WTC11 (cell line): Measurements from ENCODE around the gene DPP10.

Source experiments
- CREB1 ChIP-seq: sonication (generic); formaldehyde crosslinking; IDR thresholded peaks from 2 replicates; pipeline ENCODE4 v1.8.0; 2023; ENCODE audit warnings: mild to moderate bottlenecking, missing genetic modification reagents
- KAT7 ChIP-seq: sonication (generic); formaldehyde crosslinking; IDR thresholded peaks from 2 replicates; pipeline ENCODE4 v1.8.1; 2023; ENCODE audit warnings: missing genetic modification reagents, mild to moderate bottlenecking, borderline replicate concordance
- MXD4 ChIP-seq: fragments of 250-450 bp; sonication (Bioruptor Pico); IDR thresholded peaks from 2 replicates; pipeline ENCODE4 v1.8.0; 2021; ENCODE audit warnings: mild to moderate bottlenecking, moderate library complexity, borderline replicate concordance
- NR3C1 ChIP-seq: sonication (generic); formaldehyde crosslinking; conservative IDR thresholded peaks from 2 replicates; pipeline ENCODE4 v1.8.1; 2023; ENCODE audit warnings: low read depth, mild to moderate bottlenecking, missing genetic modification reagents
- SP1 ChIP-seq: sonication (generic); formaldehyde crosslinking; conservative IDR thresholded peaks from 2 replicates; pipeline ENCODE4 v1.8.1; 2022; ENCODE audit warnings: missing genetic modification reagents
- ZNF416 ChIP-seq: fragments of 250-450 bp; sonication (Bioruptor Pico); IDR thresholded peaks from 2 replicates; pipeline ENCODE4 v1.9.0; 2021; ENCODE audit warnings: mild to moderate bottlenecking, inconsistent platforms
- TF ChIP-seq, protein P1 (sequence below): fragments of 200-600 bp; IDR thresholded peaks from 2 replicates; pipeline ENCODE4 v1.8.0; 2022; ENCODE audit warnings: antibody characterized with exemption
- TF ChIP-seq, protein P2 (sequence below): sonication (generic); formaldehyde crosslinking; conservative IDR thresholded peaks from 2 replicates; pipeline ENCODE4 v1.8.1; 2022; ENCODE audit warnings: mild to moderate bottlenecking, missing genetic modification reagents
- TF ChIP-seq, protein P3 (sequence below): sonication (generic); formaldehyde crosslinking; IDR thresholded peaks from 2 replicates; pipeline ENCODE4 v1.8.1; 2023; ENCODE audit warnings: mild to moderate bottlenecking, missing genetic modification reagents
- TF ChIP-seq, protein P4 (sequence below): sonication (generic); formaldehyde crosslinking; IDR thresholded peaks from 2 replicates; pipeline ENCODE4 v1.8.1; 2023; ENCODE audit warnings: mild to moderate bottlenecking, missing genetic modification reagents
- TF ChIP-seq, protein P5 (sequence below): sonication (generic); formaldehyde crosslinking; IDR thresholded peaks from 2 replicates; pipeline ENCODE4 v1.8.1; 2022; ENCODE audit warnings: mild to moderate bottlenecking, missing genetic modification reagents, moderate library complexity, borderline replicate concordance
- TF ChIP-seq, protein P6 (sequence below): sonication (generic); formaldehyde crosslinking; IDR thresholded peaks from 2 replicates; pipeline ENCODE4 v1.8.1; 2022; ENCODE audit warnings: low read depth, missing genetic modification reagents, borderline replicate concordance

DNA sequence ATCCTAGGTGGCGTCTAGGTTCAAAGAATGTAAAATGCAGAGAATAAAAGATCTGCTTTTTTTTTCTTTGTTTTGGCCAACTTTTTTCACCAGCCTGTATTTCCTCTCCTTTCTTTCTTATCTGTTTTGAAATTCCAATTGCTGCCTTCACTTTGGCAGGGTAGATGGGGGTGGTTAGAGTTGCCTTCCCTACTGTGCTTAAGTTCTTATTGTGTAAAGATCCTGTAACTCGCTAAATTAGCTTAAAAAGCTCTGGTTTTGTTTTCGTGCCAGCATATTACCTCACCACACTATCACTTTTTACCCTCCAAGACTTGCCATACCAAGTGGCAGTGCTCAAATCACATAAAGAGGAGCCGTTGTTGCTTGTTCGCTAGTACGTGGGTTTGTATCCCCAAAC lies 921.7 kb downstream of the DPP10 start:
- TF ChIP-seq, protein P1, sequence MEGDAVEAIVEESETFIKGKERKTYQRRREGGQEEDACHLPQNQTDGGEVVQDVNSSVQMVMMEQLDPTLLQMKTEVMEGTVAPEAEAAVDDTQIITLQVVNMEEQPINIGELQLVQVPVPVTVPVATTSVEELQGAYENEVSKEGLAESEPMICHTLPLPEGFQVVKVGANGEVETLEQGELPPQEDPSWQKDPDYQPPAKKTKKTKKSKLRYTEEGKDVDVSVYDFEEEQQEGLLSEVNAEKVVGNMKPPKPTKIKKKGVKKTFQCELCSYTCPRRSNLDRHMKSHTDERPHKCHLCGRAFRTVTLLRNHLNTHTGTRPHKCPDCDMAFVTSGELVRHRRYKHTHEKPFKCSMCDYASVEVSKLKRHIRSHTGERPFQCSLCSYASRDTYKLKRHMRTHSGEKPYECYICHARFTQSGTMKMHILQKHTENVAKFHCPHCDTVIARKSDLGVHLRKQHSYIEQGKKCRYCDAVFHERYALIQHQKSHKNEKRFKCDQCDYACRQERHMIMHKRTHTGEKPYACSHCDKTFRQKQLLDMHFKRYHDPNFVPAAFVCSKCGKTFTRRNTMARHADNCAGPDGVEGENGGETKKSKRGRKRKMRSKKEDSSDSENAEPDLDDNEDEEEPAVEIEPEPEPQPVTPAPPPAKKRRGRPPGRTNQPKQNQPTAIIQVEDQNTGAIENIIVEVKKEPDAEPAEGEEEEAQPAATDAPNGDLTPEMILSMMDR = no peak
- TF ChIP-seq ZNF416 (CRISPR knock-in tag) (no peak), NR3C1 (no peak), CREB1 (CRISPR knock-in tag) (no peak), SP1 (CRISPR knock-in tag) (no peak), MXD4 (CRISPR knock-in tag) (no peak), KAT7 (CRISPR knock-in tag) (no peak)
- TF ChIP-seq, protein P2, sequence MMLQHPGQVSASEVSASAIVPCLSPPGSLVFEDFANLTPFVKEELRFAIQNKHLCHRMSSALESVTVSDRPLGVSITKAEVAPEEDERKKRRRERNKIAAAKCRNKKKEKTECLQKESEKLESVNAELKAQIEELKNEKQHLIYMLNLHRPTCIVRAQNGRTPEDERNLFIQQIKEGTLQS (CRISPR knock-in tag) = no peak
- TF ChIP-seq, protein P3, sequence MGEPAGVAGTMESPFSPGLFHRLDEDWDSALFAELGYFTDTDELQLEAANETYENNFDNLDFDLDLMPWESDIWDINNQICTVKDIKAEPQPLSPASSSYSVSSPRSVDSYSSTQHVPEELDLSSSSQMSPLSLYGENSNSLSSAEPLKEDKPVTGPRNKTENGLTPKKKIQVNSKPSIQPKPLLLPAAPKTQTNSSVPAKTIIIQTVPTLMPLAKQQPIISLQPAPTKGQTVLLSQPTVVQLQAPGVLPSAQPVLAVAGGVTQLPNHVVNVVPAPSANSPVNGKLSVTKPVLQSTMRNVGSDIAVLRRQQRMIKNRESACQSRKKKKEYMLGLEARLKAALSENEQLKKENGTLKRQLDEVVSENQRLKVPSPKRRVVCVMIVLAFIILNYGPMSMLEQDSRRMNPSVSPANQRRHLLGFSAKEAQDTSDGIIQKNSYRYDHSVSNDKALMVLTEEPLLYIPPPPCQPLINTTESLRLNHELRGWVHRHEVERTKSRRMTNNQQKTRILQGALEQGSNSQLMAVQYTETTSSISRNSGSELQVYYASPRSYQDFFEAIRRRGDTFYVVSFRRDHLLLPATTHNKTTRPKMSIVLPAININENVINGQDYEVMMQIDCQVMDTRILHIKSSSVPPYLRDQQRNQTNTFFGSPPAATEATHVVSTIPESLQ (CRISPR knock-in tag) = no peak
- TF ChIP-seq, protein P4, sequence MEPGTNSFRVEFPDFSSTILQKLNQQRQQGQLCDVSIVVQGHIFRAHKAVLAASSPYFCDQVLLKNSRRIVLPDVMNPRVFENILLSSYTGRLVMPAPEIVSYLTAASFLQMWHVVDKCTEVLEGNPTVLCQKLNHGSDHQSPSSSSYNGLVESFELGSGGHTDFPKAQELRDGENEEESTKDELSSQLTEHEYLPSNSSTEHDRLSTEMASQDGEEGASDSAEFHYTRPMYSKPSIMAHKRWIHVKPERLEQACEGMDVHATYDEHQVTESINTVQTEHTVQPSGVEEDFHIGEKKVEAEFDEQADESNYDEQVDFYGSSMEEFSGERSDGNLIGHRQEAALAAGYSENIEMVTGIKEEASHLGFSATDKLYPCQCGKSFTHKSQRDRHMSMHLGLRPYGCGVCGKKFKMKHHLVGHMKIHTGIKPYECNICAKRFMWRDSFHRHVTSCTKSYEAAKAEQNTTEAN = no peak
- TF ChIP-seq, protein P5, sequence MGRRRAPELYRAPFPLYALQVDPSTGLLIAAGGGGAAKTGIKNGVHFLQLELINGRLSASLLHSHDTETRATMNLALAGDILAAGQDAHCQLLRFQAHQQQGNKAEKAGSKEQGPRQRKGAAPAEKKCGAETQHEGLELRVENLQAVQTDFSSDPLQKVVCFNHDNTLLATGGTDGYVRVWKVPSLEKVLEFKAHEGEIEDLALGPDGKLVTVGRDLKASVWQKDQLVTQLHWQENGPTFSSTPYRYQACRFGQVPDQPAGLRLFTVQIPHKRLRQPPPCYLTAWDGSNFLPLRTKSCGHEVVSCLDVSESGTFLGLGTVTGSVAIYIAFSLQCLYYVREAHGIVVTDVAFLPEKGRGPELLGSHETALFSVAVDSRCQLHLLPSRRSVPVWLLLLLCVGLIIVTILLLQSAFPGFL (CRISPR knock-in tag) = no peak
- TF ChIP-seq, protein P6, sequence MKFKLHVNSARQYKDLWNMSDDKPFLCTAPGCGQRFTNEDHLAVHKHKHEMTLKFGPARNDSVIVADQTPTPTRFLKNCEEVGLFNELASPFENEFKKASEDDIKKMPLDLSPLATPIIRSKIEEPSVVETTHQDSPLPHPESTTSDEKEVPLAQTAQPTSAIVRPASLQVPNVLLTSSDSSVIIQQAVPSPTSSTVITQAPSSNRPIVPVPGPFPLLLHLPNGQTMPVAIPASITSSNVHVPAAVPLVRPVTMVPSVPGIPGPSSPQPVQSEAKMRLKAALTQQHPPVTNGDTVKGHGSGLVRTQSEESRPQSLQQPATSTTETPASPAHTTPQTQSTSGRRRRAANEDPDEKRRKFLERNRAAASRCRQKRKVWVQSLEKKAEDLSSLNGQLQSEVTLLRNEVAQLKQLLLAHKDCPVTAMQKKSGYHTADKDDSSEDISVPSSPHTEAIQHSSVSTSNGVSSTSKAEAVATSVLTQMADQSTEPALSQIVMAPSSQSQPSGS (CRISPR knock-in tag) = no peak
